HTR-8/SVneo (cell line): ENCODE data around the gene PSMD5.
"Not testable (repeated sequence)": the region's sequence is repeated elsewhere in the genome, so short reads cannot be mapped to it uniquely, and the experiment has no call there.

Experiments
- DNase-seq: peaks from one replicate; pipeline ENCODE4 v3.0.0; 2011; ENCODE audit warnings: low spot score, mixed read lengths; ENCODE audit not compliant: insufficient read length
- FAIRE-seq: peaks from 2 replicates; lab custom pipeline; 2011; peaks lifted over from hg19 to GRCh38; lab: Jason Lieb, UNC

The PSMD5 gene

DNA sequence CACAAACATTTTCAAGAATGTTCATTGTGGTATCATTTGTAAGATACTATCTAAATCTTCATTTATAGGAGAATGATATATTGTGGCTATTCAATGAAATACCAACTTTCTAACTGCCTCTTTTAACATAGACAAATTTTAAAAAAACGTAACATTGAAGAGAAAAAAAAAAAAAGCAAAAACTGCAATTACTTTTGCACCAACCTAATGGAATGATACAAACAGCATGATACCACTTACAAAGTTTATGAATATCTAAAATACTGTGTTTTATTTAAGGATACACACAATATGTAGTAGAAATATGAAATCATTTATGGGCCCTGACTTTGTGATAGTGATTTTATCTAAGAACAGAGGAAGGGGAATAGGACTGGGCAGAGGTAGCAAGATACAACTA lies 24.1 kb downstream of the PSMD5 start:
- FAIRE-seq (no peak), DNase-seq (no peak)

DNA sequence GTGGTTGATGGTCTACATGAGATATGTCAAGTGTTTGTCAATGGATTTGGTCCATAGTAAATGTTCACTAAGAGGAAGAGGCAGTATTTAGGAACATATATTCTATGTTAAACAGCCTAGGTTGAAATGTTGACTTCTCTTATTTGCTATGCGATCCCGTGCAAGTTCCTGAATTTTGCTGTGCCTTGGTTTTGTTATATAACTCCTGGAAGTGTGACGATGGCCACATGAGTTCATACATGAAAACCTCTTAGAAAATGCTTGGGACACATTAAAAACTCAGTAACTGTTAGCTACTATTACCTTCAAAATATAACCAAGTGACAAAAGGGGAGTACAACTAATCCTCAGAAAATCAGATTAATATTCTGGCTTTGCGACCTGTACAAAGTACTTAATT lies 27.6 kb downstream of the PSMD5 start:
- FAIRE-seq (no peak), DNase-seq (no peak)

DNA sequence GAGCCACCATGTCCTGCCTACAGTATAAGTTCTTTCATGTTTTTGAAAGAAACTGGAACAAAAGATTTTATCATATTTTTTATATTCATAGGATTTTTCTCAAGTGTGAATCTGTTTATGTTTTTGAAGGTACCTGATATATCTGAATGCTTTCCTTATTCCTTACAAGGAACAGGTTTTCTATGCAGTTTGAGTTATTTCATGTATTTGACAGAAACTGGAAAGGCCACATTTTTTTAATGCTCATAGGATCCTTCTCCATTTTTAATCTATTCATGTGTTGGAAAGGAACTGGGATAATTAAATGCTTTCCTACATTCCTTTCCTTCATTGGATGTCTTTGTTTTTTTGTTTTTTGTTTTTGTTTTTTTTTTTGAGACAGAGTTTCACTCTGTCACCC lies 33.8 kb downstream of the PSMD5 start:
- no peak for FAIRE-seq
- no peak for DNase-seq

DNA sequence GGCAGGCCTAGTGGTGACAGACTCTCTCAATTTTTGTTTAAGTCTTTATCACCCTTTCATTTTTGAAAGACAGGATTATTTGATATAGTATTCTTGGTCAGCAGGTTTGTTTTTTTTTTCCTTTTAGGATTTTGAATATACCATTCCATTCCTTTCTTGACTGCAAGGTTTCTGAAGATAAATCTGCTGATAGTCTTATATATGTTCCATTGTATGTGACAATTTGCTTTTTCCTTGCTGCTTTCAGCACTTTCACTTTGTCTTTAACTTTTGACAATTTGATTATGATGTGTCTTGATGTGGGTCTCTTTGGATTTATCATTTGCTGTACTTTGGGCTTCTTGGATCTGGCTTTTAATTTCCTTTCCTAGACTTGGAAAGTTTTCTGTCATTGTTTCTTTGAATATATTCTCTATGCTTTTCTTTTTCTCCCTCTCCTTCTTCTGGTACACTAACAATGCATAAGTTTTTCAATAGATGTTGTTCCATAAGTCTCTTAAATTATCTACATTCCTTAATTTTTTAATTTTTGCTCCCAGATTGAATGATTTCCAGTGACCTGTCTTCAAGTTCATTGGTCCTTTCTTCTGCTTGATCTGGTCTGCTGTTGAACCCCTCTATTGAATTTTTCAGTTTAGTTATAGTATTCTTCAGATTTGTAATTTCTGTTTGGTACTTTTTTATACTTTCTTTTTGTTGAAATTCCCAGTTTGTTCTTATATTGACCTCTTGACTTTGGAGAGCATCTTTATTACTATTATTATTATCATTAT lies 34.9 kb downstream of the PSMD5 start:
- no peak for FAIRE-seq
- no peak for DNase-seq

DNA sequence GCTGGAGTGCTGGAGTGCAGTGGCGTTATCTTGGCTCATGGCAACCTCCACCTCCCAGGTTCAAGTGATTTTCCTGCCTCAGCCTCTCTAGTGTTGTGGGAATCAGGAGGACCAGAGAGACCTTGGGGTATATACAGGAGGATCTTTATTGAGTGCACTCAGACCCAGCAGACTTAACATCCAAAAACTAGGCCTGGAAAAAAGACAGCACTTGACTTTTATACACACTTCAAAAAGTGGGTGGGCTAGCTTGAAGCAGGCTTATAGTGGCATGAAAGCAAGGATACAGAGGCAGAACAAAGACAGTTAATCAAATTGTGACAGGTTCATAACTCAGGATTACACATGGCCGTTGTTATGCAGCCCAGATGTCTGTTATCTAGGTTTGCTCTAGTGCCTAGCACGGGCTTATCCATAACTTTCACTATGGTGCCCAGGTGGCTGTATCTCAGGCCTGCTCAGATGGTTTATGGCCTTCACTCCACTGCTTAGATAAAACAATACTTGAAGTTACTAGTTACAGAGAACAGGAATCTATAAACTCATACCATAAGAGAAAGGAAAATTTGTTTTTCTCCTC lies 37.8 kb downstream of the PSMD5 start:
- not testable (repeated sequence) for FAIRE-seq, DNase-seq

DNA sequence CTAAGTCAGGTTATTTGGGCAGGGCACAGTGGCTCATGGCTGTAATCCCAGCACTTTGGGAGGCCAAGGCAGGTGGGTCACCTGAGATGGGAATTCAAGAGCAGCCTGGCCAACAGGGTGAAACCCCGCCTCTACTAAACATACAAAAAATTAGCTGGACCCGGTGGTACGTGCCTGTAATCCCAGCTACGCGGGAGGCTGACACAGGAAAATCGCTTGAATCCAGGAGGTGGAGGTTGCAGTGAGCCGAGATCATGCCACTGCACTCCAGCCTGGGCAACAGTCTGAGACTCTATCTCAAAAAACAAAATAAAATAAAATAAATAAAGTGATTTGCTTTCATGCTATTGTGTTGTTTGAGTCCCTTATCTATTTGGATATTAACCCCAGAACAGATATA lies 41.3 kb downstream of the PSMD5 start:
- DNase-seq (no peak), FAIRE-seq (no peak)

DNA sequence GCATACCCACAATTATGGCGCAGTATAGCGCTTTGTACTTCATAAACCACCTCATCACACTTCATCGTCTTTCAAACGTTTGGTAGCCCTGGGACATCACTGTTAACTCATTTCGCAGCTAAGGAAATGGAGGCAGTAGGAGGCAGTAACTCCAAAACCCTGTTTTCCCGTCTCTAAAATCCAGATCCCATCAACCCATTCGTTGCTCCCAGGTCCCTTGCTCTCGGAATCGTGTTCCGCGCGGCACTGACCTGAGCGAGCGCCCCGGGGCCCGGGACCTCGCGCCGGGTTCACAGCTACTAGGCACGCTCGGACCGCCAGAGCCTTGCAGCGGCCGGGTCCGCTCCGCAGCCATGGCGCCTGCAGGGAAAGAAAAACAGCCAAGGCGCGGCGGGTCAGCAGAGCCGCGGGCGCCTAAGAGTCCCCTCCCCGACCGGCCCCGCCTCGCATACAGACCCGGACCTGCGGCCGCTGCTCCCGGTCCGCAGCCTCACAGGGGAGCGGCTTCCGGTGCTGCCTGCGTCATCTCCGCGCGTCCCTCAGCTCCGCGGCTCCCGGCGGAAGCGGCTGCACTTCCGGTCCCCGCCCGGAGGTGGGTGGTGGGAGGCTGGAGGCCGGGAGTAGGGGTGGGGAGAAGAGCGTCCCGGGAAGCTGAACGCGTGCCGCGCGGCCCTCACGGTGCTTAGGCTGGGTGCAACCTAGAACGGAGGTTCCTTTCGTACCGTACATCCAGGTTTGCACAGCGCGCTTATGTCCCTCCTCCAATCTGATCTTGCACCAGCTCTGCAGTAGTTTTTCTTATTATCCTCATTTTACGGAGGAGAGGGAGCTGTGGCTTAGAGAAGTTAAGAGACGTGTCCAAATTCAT lies 49.6 kb downstream of the PSMD5 start, which contains the start of gene FBXW2:
Gene FBXW2 (minus strand): TSS at position 519 of the 868 bp plus-strand sequence. CDS start 5,158 bp downstream, outside the sequence.
- DNase-seq = peak; percentile 89
- FAIRE-seq = no peak

DNA sequence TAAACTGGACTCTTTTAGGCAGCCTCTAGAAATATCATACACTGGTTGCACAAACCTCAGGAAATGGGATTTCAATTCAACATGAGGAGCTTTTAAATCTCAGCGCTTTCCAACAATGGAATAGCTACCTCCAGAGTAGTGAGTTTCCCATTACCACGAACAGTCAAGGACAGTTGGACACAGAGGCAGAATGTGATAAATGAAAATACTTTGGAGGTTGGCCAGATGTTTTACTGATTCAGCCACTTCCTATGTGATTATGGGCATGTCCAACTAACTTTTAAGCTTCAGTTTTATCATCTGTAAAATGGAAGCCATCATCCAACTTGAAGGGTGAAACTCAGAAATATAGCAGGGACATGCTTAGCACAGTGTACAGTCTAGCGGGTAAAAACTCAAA lies 51.6 kb downstream of the PSMD5 start:
- FAIRE-seq (no peak), DNase-seq (no peak)

DNA sequence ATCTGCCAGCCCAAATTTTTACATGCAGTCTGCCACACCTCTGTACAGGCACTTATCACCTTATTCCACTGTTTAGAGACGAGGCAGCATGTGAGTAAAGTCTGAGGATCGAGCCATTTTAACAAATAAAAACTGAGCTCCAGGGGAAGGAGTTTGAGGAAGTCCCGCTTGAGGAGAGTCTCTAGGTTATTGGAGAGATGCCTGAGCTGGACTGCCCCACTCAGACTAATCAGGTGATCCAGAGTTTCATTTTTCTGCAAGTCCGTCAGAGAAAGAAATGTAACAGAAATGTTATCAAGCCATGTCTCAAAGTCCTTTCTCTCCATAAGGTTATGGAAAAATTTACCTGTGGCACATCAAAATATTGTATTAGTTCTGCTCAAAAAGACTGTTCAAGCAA lies 54.8 kb downstream of the PSMD5 start:
- FAIRE-seq = no peak
- DNase-seq = no peak

DNA sequence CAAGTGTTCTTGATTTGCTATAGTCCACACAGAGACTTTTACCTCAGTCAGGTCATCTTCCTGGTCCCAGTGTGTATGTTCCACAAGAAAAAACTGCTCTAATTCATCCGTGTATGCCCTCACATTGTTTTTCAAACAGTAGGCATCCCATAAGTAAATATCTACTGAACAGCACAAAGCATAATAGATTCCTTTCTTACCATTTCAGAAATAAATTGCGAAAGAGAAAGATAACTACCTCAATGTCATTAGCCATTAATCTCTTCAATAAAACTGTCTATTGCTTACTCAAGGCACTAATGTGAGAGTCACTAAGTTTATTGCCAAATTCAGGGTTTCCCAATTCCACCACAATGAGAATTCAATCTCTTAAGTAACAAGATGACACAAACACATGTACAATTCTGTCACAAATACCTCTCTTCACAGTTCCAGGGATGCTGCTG lies 59.1 kb downstream of the PSMD5 start:
- no peak for FAIRE-seq

DNA sequence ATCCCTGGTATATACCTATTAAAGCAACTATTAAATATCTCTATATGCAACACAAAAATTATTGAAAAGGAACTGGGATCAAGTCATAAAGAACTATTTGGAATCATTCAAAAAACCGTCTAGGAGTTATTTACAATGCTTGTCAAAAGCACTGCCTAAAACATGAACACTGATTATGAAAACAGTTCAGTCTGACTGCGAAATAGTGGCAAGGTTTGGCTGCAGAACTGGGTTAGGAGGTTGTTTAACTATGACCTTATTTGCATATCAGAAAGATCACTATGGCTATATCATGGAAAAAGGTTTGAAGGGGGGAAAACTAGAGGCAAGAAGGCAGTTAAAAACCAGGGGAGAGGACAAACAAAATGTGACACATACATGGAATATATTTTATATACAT lies 61.5 kb downstream of the PSMD5 start:
- DNase-seq (no peak), FAIRE-seq (no peak)

More for the DNA sequence above, 59.1 kb downstream of the PSMD5 start:
- DNase-seq = peak; percentile 23

DNA sequence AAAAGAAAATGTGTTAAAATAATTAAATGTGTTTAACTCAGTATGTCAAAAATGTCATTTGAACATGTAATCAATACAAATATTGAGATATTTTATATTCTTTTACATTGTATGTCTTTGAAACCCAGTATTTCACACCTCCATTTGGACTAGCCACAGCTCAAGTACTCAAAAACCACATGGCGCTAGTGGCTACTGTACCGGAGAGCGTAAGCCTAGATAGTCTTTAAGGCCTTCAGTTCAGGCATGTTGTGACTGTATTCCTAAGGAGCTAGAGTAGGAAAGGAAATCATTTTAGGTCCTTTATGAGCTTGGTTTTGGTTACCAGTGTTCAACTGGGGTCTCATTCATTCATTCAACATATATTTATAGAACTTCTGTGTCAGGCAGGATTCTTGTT lies 62.4 kb downstream of the PSMD5 start:
- no peak for DNase-seq
- no peak for FAIRE-seq

DNA sequence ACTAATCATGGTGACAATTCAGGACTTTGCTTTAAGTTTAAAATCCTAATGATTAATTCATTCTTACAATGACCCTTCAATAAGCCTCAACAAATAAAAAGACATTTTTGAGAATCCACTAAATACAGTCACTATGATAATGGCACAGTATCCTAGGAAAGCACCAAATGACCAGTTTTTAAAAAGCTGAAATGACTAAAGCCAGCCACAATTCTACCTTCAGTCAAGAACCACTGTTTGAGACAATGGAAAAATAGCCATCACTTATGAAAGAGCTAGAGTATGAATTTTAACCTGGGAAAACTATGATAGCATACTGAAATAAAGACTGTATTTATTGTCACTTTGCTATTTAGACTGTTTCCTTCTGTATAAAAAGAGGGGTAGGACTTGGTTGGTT lies 63.5 kb downstream of the PSMD5 start:
- FAIRE-seq (no peak), DNase-seq (no peak)

DNA sequence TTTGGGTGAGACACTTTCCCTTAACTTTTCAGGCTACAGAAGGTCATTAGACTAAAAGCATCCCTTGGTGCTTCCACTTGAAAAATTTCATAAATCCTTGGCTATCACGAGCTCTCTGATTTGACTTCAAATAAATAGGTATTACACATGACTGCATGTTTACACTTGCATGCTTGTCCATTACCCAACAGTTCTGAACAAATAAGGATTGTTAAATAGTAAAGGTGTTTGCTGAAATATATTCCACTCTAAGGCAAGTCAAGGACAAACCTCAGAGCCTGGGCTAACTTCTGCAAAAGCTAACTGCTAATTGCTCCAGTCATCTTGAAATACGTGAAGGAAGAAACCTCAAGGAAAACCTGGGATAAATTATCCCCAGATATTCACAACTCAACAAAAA lies 64.0 kb downstream of the PSMD5 start:
- FAIRE-seq = no peak
- DNase-seq = no peak

DNA sequence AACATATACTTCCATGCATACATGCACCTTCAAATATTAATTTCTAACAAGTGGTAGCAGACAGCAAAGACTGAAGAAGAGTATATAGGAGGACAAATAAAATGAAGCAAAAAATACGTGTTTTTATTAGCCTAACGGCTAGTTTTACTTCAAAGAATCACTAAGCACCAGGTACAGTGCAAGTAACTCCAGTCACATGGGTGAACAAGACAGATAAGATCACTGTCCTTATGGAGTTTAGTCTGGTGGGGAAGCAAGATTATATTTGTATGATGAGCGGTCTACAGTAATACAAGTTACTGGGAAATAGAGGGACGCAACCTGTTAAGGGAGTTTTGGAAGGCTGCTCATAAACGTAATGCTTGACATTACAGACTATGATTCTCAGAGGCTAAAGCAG lies 65.5 kb downstream of the PSMD5 start:
- DNase-seq = no peak
- FAIRE-seq = no peak

DNA sequence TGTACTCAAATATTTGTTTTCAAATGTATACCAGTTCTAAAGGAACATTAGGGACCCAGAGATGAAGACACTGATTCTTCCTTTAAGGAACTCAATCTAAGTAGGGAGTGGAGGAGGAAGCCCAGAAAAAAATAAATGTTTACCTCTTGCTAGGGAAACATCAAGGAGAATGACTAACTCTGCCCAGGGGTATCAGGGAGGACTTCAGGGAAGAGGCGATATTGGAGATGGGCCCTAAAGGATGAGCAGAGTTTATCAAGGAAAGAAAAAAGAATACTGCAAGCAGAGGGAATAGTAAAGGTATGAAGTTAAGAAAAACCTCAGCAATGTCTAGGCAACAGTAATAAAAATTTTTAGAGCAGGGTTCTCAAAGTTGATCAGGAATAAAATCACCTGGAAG lies 65.9 kb downstream of the PSMD5 start:
- FAIRE-seq = no peak

DNA sequence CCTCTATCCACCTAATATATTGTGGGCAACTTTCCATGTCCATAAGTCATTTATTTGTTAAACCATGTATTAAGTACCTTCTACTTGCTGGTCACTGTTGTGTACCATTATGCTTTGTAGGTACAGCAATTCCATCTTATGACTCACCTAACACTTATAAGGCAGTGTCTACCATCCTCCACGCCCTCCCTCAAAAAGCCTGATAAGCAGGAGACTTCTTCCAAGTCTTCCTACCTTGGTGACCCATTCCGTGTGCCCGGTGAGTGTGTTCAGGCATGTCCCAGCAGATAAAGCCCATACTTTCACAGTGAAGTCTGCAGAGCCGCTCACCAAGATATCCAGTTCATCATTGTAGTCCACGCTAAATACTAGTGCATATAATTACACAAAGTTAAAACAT lies 66.9 kb downstream of the PSMD5 start:
- FAIRE-seq (no peak), DNase-seq (no peak)

More for the DNA sequence above, 65.9 kb downstream of the PSMD5 start:
- no peak for DNase-seq

DNA sequence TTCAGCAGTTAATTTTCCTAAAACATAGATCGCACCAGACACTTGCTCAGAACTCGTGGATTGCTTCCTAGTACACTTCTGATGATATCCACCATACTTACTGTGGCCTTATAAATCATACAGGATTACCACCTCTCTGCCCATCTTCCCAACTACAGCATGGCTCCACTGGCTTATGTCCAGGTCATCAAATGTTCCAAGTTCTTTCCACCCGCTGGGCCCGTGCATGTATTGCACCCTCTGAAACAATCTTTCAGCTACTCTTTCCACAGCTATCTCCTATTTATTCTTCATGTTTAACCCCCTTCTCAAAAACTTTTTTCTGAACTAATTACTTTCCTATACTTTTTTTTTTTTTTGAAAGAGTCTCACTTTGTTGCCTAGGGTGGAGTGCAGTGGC lies 68.0 kb downstream of the PSMD5 start:
- DNase-seq (no peak), FAIRE-seq (no peak)

DNA sequence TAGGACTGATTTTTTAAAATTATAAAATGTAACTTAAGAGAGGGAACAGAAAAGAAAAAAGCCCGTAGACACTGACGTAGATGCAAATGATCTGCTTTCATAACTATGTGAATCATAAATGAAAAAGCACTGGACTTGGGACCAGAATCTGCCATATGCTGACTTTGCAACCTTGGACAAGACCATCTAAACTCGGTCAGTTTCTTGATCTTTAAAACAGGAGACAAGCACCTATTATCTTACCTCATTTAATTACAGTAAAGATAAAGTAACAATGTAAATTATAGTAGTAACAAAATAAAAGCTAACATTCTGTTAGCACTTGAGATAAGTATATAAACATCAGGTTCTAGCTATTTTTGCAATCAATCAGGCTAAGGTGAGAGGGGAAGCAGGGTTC lies 69.5 kb downstream of the PSMD5 start:
- DNase-seq = no peak
- no peak for FAIRE-seq

DNA sequence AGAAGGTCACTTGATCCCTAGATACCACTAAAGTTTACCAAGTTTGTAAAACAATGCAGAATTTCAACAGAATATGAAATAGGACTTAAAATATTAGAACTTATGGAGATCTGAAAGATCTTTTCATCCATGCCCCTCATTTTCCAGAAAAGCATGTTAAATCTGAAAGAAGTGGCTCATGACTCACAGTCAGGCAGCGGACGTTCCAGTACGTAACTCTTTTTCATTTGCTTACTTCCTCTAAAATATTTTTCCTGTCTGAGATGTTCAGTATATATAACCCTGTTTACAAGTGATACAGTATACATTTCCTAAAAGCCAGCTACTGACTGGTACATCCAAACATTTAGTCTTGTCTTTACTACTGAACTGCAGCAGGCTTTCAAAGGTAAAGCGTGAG lies 71.8 kb downstream of the PSMD5 start:
- FAIRE-seq (no peak), DNase-seq (no peak)

DNA sequence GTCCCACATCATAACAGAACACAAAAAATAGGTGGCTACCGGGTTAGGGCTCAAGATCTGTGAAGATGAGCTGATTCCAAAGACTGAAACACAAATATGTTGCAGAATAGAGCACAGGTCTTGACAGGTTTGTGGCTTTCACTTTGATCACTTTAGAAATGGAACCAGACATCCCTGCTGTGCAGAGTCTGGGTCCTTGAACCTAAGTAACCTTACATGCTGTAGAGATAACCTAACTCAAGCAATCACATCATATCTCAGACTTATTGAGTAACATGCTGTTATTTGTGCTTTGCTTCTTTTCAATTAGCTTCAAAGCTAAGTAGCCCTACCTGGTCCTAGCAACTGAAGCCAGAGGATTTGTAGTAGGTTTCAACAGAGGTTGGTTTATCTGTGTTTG lies 73.8 kb downstream of the PSMD5 start:
- DNase-seq (no peak), FAIRE-seq (no peak)
